ENCODE measurements around the gene RIN2. TPM values are rescaled to one million over a fixed set of nuclear protein-coding genes. Genes with fewer than 3 reads are reported as not detected.

Gene RIN2
- total RNA-seq, 1 experiment from 2014 or later = 1.5 TPM

DNA sequence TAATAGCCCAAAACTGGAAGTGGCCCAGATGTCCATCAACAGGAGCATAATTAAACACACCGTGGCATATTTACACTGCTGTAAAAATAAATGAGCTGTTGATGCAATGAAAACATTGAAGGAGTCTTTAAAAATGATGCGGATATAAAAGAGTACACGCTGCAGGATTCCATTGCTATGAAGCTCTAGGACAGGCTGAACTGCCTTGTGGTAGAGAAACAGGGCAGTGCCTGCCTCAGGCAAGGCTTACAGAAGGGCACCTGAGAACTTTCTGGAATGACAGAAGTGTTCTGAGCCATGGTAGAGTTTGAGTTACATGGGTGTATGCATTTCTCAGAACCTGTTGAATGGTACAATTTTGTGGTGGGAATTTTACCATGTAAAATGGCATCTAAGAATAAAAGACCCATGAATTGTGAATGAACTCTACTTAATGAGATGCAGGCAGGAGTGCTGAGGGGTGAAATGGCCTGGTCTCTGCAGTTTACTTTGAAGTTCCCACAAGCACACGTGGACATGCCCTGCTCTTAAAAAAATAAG, 45.3 kb upstream of the RIN2 start (continued):
- TF ChIP-seq, protein P1, sequence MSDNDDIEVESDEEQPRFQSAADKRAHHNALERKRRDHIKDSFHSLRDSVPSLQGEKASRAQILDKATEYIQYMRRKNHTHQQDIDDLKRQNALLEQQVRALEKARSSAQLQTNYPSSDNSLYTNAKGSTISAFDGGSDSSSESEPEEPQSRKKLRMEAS (IDR thresholded peaks at IDR 0.05) = no peak
- TF ChIP-seq SRF (IDR thresholded peaks at IDR 0.05; ENCODE audit: low read depth) (no peak), CBX3 (IDR thresholded peaks at IDR 0.05; ENCODE audit: low read depth) (no peak)
- TF ChIP-seq, protein P2, sequence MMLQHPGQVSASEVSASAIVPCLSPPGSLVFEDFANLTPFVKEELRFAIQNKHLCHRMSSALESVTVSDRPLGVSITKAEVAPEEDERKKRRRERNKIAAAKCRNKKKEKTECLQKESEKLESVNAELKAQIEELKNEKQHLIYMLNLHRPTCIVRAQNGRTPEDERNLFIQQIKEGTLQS (IDR thresholded peaks at IDR 0.05) = no peak

DNA sequence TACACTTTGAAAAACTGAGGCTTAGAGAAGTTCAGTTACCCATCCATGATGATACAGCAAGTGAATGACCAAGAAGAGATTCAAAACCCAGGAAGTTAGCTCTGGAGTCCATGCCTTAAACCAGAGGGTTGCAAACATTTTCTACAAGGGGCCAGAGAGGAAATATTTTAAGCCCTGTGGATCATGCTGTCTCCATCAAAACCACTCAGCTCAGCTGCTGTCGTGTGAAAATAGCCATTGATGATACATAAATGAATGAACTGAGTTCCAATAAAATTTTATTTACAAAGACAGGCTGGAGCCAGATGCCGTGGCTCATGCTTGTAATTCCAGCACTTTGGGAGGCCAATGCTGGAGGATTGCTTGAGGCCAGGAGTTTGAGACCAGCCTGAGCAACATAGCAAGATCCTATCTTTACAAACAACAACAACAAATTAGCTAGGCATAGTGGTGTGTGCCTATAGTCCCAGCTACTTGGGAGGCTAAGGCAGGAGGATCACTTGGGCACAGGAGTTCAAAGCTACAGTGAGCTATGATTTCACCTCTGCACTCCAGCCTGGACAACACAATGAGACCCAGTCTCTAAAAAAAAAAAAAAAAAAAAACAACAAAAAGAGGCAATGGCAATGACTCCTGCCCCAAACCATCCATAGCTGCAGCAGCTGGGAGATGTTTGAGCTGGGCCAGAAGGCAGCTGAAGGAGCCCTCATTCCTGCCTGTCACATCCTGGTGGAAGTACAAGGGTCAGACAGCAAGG, 44.1 kb upstream of the RIN2 start:
- no peaks in the 10 kb centered on the region for H3K4me1 ChIP-seq (ENCODE audit: control insufficient read depth in 1 of 2, insufficient read depth in 2 of 2, low read length in 2 of 2)
- TF ChIP-seq POLR2AphosphoS5 (IDR thresholded peaks at IDR 0.05; ENCODE audit: low read depth, low read length) = no peak
- H3K27ac ChIP-seq (ENCODE audit: low read depth, low read length) = no peak overlapping the region
- no peak overlapping the region for H3K4me2 ChIP-seq (ENCODE audit: low read length)
- no peak for ATAC-seq
- H3K9ac ChIP-seq (ENCODE audit: low read length) = no peak overlapping the region
- DNase-seq (ENCODE audit: low read depth, low spot score) = no peak
- H3K4me3 ChIP-seq (replicated peaks in 1 of 2; ENCODE audit: low read depth in 1 of 2, low read length in 2 of 2) = no peak overlapping the region
- ChIA-PET RAD21 (ENCODE audit: low non-redundant PET in 1 of 2, low total read pairs in 2 of 2, uncharacterized antibody in 2 of 2, unreplicated experiment in 2 of 2) (no interaction called here), CTCF (no interaction called here), POLR2A (no interaction called here)
- no peaks in the 10 kb centered on the region for H3K36me3 ChIP-seq (ENCODE audit: control insufficient read depth in 1 of 2, insufficient read depth in 2 of 2, low read length in 2 of 2)
- intact Hi-C loops (cut with micrococcal nuclease) = no loop called here
- H3K79me2 ChIP-seq (ENCODE audit: insufficient read depth, low read length) = no peaks in the 10 kb centered on the region
- H3K9me3 ChIP-seq (ENCODE audit: control insufficient read depth in 1 of 2, insufficient read depth in 1 of 2, low read depth in 1 of 2, low read length in 2 of 2) = no peaks in the 10 kb centered on the region
- H3K27me3 ChIP-seq (ENCODE audit: insufficient read depth, low read length) = peaks cover 5% of the 10 kb centered on the region; the same call in 1 of the 2 replicates
- no peak overlapping the region for H2AFZ ChIP-seq (ENCODE audit: low read depth, low read length, poor library complexity, severe bottlenecking)
- no TSS peak for BruUV-seq (replicated peaks)
- H4K20me1 ChIP-seq (ENCODE audit: insufficient read depth) = no peaks in the 10 kb centered on the region
- no peaks in the 10 kb centered on the region for H3K9me2 ChIP-seq (ENCODE audit: insufficient read depth)

DNA sequence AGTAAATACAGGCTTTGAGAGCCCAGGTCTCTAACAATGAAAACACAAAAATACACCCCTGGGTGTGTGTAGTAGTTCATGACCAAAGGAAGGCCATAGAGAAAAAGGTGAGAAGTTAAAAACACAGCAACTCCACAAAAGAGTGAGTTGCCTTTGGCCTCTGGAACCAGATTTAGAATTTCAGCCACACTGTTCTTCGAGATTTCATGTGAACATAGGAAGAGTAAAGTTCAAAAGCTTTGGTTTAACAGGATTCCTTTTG, 43.5 kb upstream of the RIN2 start:
- no peak overlapping the region for H3K4me2 ChIP-seq (ENCODE audit: low read length)
- peaks cover 5% of the 10 kb centered on the region; the same call in 1 of the 2 replicates for H3K27me3 ChIP-seq (ENCODE audit: insufficient read depth, low read length)
- no peaks in the 10 kb centered on the region for H3K9me2 ChIP-seq (ENCODE audit: insufficient read depth)
- no peak overlapping the region for H3K4me3 ChIP-seq (replicated peaks in 1 of 2; ENCODE audit: low read depth in 1 of 2, low read length in 2 of 2)
- intact Hi-C loops (cut with micrococcal nuclease) = no loop called here
- no peaks in the 10 kb centered on the region for H3K36me3 ChIP-seq (ENCODE audit: control insufficient read depth in 1 of 2, insufficient read depth in 2 of 2, low read length in 2 of 2)
- TF ChIP-seq, protein P2 (IDR thresholded peaks at IDR 0.05) = no peak
- TF ChIP-seq SRF (IDR thresholded peaks at IDR 0.05; ENCODE audit: low read depth) (no peak), RAD21 (IDR thresholded peaks at IDR 0.05; ENCODE audit: low read depth) (no peak), EZH2phosphoT487 (IDR thresholded peaks at IDR 0.05; ENCODE audit: borderline replicate concordance) (no peak), FOSL1 (IDR thresholded peaks at IDR 0.05; ENCODE audit: low read depth) (no peak), POLR2A (IDR thresholded peaks at IDR 0.05; ENCODE audit: borderline replicate concordance, extremely low read depth, insufficient read depth, insufficient read length) (no peak), POLR2AphosphoS5 (IDR thresholded peaks at IDR 0.05; ENCODE audit: low read depth, low read length) (no peak), EZH2 (IDR thresholded peaks at IDR 0.05) (no peak)
- ChIA-PET RAD21 (ENCODE audit: low non-redundant PET in 1 of 2, low total read pairs in 2 of 2, uncharacterized antibody in 2 of 2, unreplicated experiment in 2 of 2) (no interaction called here), CTCF (no interaction called here), POLR2A (no interaction called here)
- BruUV-seq (replicated peaks) = no TSS peak
- no peak overlapping the region for H2AFZ ChIP-seq (ENCODE audit: low read depth, low read length, poor library complexity, severe bottlenecking)
- no peaks in the 10 kb centered on the region for H3K9me3 ChIP-seq (ENCODE audit: control insufficient read depth in 1 of 2, insufficient read depth in 1 of 2, low read depth in 1 of 2, low read length in 2 of 2)
- no peak overlapping the region for H3K27ac ChIP-seq (ENCODE audit: low read depth, low read length)
- no peak overlapping the region for H3K9ac ChIP-seq (ENCODE audit: low read length)
- H3K4me1 ChIP-seq (ENCODE audit: control insufficient read depth in 1 of 2, insufficient read depth in 2 of 2, low read length in 2 of 2) = no peaks in the 10 kb centered on the region
- no peak for ATAC-seq
- DNase-seq (ENCODE audit: low read depth, low spot score) = no peak
- H4K20me1 ChIP-seq (ENCODE audit: insufficient read depth) = no peaks in the 10 kb centered on the region
- H3K79me2 ChIP-seq (ENCODE audit: insufficient read depth, low read length) = no peaks in the 10 kb centered on the region

Data from HCT116 (cell line).